ENCODE data around the gene GOSR1.
"Not testable (repeated sequence)": the region's sequence is repeated elsewhere in the genome, so short reads cannot be mapped to it uniquely, and the experiment has no call there.

Gene GOSR1

GRCh38 chr17:30547778-30548573 is 70.8 kb downstream of the GOSR1 start:
- no peak for DNase-seq

- DNase-seq = not testable (repeated sequence)
These were observed 72.0 kb downstream of the GOSR1 start for GRCh38 chr17:30549181-30549580.

GRCh38 chr17:30549864-30550511 is 72.8 kb downstream of the GOSR1 start:
- no peak for DNase-seq

- DNase-seq = no peak
These were observed 73.5 kb downstream of the GOSR1 start for GRCh38 chr17:30550512-30551273.

- not testable (repeated sequence) for DNase-seq
These were observed 74.2 kb downstream of the GOSR1 start for GRCh38 chr17:30551274-30551995.

GRCh38 chr17:30551996-30552339 is 74.8 kb downstream of the GOSR1 start:
- DNase-seq = no peak

- DNase-seq = no peak
These were observed 75.9 kb downstream of the GOSR1 start for GRCh38 chr17:30552994-30553566.

GRCh38 chr17:30553823-30554440 is 76.7 kb downstream of the GOSR1 start:
- DNase-seq = not testable (repeated sequence)

GRCh38 chr17:30554839-30555751 is 77.9 kb downstream of the GOSR1 start:
- no peak for DNase-seq

- DNase-seq = no peak
These were observed 78.7 kb downstream of the GOSR1 start for GRCh38 chr17:30555942-30556341.

GRCh38 chr17:30556374-30557332 is 79.4 kb downstream of the GOSR1 start:
- DNase-seq = no peak

GRCh38 chr17:30557916-30558685 is 80.9 kb downstream of the GOSR1 start:
- DNase-seq = no peak

GRCh38 chr17:30558686-30559545 is 81.7 kb downstream of the GOSR1 start:
- no peak for DNase-seq

- DNase-seq = no peak
These were observed 82.4 kb downstream of the GOSR1 start for GRCh38 chr17:30559656-30560055.

- not testable (repeated sequence) for DNase-seq
These were observed 83.2 kb downstream of the GOSR1 start for GRCh38 chr17:30560117-30561026.

- DNase-seq = not testable (repeated sequence)
These were observed 84.6 kb downstream of the GOSR1 start for GRCh38 chr17:30561766-30562165.
